ENCODE data around the gene COLEC12. TPM values are rescaled to one million over a fixed set of nuclear protein-coding genes. Genes with fewer than 3 reads are reported as not detected.

The COLEC12 gene
- polyA plus RNA-seq, 3 donors: 0.21 to 0.47 (median 0.35) TPM

DNA sequence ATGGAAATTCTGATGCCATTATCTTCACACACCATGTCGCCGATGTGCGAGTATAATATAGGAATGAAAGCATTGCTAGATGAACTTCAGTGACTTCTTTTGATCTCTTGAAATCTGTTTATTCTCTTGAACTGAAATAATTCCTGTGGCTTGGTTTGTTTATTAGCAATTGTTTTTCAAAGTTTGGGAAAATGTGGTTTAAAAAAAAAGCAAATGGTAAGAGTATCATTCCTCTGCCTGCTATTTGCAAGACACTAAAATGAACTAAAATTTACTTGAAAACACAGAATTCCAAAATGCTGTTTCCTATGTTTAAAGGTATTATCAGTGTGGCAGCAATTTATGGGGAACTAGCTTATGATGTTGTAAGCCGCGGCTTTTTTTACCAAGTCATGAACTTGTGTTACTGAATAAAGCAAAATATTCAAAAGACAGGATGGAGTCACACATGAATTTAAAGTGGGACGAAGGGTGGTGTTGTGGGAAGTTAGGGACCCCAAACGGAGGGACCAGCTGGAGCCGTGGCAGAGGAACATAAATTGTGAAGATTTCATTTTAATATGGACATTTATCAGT, 96.4 kb downstream of the COLEC12 start:
- H3K4me3 Mint-ChIP-seq: no peak overlapping the region
- no peaks in the 10 kb centered on the region for H3K79me2 ChIP-seq (ENCODE audit: insufficient read depth, low read length)
- peak overlapping the region; percentile 72 to 94 (median 89) for H3K27ac Mint-ChIP-seq
- TF ChIP-seq, protein P1, sequence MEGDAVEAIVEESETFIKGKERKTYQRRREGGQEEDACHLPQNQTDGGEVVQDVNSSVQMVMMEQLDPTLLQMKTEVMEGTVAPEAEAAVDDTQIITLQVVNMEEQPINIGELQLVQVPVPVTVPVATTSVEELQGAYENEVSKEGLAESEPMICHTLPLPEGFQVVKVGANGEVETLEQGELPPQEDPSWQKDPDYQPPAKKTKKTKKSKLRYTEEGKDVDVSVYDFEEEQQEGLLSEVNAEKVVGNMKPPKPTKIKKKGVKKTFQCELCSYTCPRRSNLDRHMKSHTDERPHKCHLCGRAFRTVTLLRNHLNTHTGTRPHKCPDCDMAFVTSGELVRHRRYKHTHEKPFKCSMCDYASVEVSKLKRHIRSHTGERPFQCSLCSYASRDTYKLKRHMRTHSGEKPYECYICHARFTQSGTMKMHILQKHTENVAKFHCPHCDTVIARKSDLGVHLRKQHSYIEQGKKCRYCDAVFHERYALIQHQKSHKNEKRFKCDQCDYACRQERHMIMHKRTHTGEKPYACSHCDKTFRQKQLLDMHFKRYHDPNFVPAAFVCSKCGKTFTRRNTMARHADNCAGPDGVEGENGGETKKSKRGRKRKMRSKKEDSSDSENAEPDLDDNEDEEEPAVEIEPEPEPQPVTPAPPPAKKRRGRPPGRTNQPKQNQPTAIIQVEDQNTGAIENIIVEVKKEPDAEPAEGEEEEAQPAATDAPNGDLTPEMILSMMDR (IDR thresholded peaks at IDR 0.05): no peak
- H3K27me3 Mint-ChIP-seq (ENCODE audit: low read depth in 3 of 3): peaks cover 0 to 2% (median 0%) of the 10 kb centered on the region in 3 donors
- H3K4me2 ChIP-seq (replicated peaks; ENCODE audit: extremely low read depth, low read length, poor library complexity, severe bottlenecking): no peak overlapping the region
- peak in 2 of 3 donors; percentile 31 to 46 for DNase-seq
- H3K9ac ChIP-seq (ENCODE audit: insufficient read depth, low read length, poor library complexity, severe bottlenecking): no peak overlapping the region
- peaks cover 46 to 52% of the 10 kb centered on the region in 2 donors for H3K4me1 ChIP-seq (ENCODE audit: control insufficient read depth in 1 of 2, insufficient read depth in 2 of 2, low read length in 2 of 2)
- H3K36me3 Mint-ChIP-seq: peaks cover 10 to 16% of the 10 kb centered on the region in 2 donors
- H3K27ac ChIP-seq (ENCODE audit: low read depth in 1 of 2, low read length in 2 of 2): peak overlapping the region in 1 of 2 donors; percentile 29
- 29% methylated on average over 2 of the region's 8 CpGs for WGBS (ENCODE audit: insufficient coverage)
- no peaks in the 10 kb centered on the region for H3K27me3 ChIP-seq (ENCODE audit: control insufficient read depth in 2 of 2, insufficient read depth in 2 of 2, low read length in 2 of 2)
- intact Hi-C loops (cut with micrococcal nuclease): loop anchor here in 1 of 2 donors (5.0 kb wide), 1 partner anchor 58 kb away; no protein-coding TSS in a partner anchor
- no peaks in the 10 kb centered on the region for H3K36me3 ChIP-seq (replicated peaks in 1 of 2; ENCODE audit: control insufficient read depth in 1 of 2, insufficient read depth in 2 of 2, low read length in 2 of 2)
- no peaks in the 10 kb centered on the region for H4K20me1 ChIP-seq (ENCODE audit: insufficient read depth, low read length)
- peaks cover 5 to 29% (median 22%) of the 10 kb centered on the region in 7 donors for H3K9me3 Mint-ChIP-seq
- peaks cover 3 to 19% of the 10 kb centered on the region in 2 donors for H3K9me3 ChIP-seq (replicated peaks in 1 of 2; ENCODE audit: control insufficient read depth in 1 of 2, insufficient read depth in 1 of 2, low read length in 2 of 2)
- peaks cover 55% of the 10 kb centered on the region for H3K4me1 Mint-ChIP-seq
- no peak overlapping the region for H3K4me3 ChIP-seq (replicated peaks in 1 of 3; ENCODE audit: low read depth in 2 of 3, low read length in 3 of 3)
- H2AFZ ChIP-seq (ENCODE audit: insufficient read depth, low read depth, low read length, poor library complexity, severe bottlenecking): no peak overlapping the region

GRCh38 chr18:402129-402528, 98.4 kb downstream of the COLEC12 start:
- H3K27ac ChIP-seq (ENCODE audit: low read depth in 1 of 2, low read length in 2 of 2): no peak overlapping the region
- no peak overlapping the region for H3K9ac ChIP-seq (ENCODE audit: insufficient read depth, low read length, poor library complexity, severe bottlenecking)
- no CpG with 5 or more reads among the region's 5 CpGs for WGBS (ENCODE audit: insufficient coverage)
- Mint-ChIP-seq H3K4me1 (peaks cover 73% of the 10 kb centered on the region), H3K27ac (peak overlapping the region in 5 of 7 donors; percentile 20 to 63 (median 49)), H3K9me3 (peaks cover 5 to 29% (median 22%) of the 10 kb centered on the region in 7 donors), H3K4me3 (no peak overlapping the region), H3K27me3 (ENCODE audit: low read depth in 3 of 3) (peaks cover 0 to 2% (median 0%) of the 10 kb centered on the region in 3 donors), H3K36me3 (peaks cover 10 to 16% of the 10 kb centered on the region in 2 donors)
- H3K4me2 ChIP-seq (replicated peaks; ENCODE audit: extremely low read depth, low read length, poor library complexity, severe bottlenecking): no peak overlapping the region
- peaks cover 58 to 60% of the 10 kb centered on the region in 2 donors for H3K4me1 ChIP-seq (ENCODE audit: control insufficient read depth in 1 of 2, insufficient read depth in 2 of 2, low read length in 2 of 2)
- no peak for DNase-seq
- no peaks in the 10 kb centered on the region for H3K27me3 ChIP-seq (ENCODE audit: control insufficient read depth in 2 of 2, insufficient read depth in 2 of 2, low read length in 2 of 2)
- no peak overlapping the region for H3K4me3 ChIP-seq (replicated peaks in 1 of 3; ENCODE audit: low read depth in 2 of 3, low read length in 3 of 3)
- H4K20me1 ChIP-seq (ENCODE audit: insufficient read depth, low read length): no peaks in the 10 kb centered on the region
- H3K36me3 ChIP-seq (replicated peaks in 1 of 2; ENCODE audit: control insufficient read depth in 1 of 2, insufficient read depth in 2 of 2, low read length in 2 of 2): no peaks in the 10 kb centered on the region
- H2AFZ ChIP-seq (ENCODE audit: insufficient read depth, low read depth, low read length, poor library complexity, severe bottlenecking): no peak overlapping the region
- H3K9me3 ChIP-seq (replicated peaks in 1 of 2; ENCODE audit: control insufficient read depth in 1 of 2, insufficient read depth in 1 of 2, low read length in 2 of 2): peaks cover 3 to 19% of the 10 kb centered on the region in 2 donors
- intact Hi-C loops (cut with micrococcal nuclease): loop anchor here in 1 of 2 donors (5.0 kb wide), 1 partner anchor 60 kb away; no protein-coding TSS in a partner anchor
- no peaks in the 10 kb centered on the region for H3K79me2 ChIP-seq (ENCODE audit: insufficient read depth, low read length)
- TF ChIP-seq, protein P1 (IDR thresholded peaks at IDR 0.05): no peak

Data from CD14-positive monocyte (primary cell).